ENCODE results near the gene HSD17B12. TPM values are rescaled to one million over a fixed set of nuclear protein-coding genes. Genes with fewer than 3 reads are reported as not detected.

Gene HSD17B12
- total RNA-seq, 1 donor from 2014 or later, result 53.1 TPM

Other genes with a start within 250 kb of the HSD17B12 start
- gene ALKBH3, start 200.1 kb downstream of the HSD17B12 start, total RNA-seq, result 31.2 and 31.6 TPM in 2 replicates

Data from glomerular endothelial cell (primary cell).